MM.1S (cell line): Measurements from ENCODE around the gene ACBD6.
A peak's percentile ranks its signal among the peaks of the same experiment; 100 is the strongest.

Experiments
- DNase-seq: peaks from one replicate; pipeline ENCODE4 v3.0.0-alpha.2; 2015
- H2AFZ ChIP-seq: fragments of 300-600 bp; sonication (generic); 2 replicates; pipeline ENCODE4 v1.6.0; 2016; ENCODE audit warnings: antibody characterized with exemption, low read length
- H3F3A ChIP-seq: fragments of 300-600 bp; sonication (generic); 2 replicates; pipeline ENCODE4 v1.6.1; 2016; ENCODE audit warnings: mild to moderate bottlenecking, antibody characterized with exemption, low read length, moderate library complexity, mixed read lengths; ENCODE audit not compliant: insufficient read depth
- H3K27ac ChIP-seq: fragments of 300-600 bp; sonication (generic); 2 replicates; pipeline ENCODE4 v1.5.1; 2016; ENCODE audit warnings: mild to moderate bottlenecking, low read length
- H3K27me3 ChIP-seq: fragments of 300-600 bp; sonication (generic); replicated peaks from 2 replicates; pipeline ENCODE4 v1.6.0; 2016; ENCODE audit warnings: low read length; ENCODE audit not compliant: insufficient read depth
- H3K36me3 ChIP-seq: fragments of 300-600 bp; sonication (generic); replicated peaks from 2 replicates; pipeline ENCODE4 v1.6.1; 2016; ENCODE audit warnings: mild to moderate bottlenecking, low read length, mixed read lengths; ENCODE audit not compliant: insufficient read depth
- H3K4me1 ChIP-seq: fragments of 300-600 bp; sonication (generic); 2 replicates; pipeline ENCODE4 v1.6.1; 2016; ENCODE audit warnings: low read length, mixed read lengths
- H3K4me2 ChIP-seq: fragments of 300-600 bp; sonication (generic); 2 replicates; pipeline ENCODE4 v1.6.0; 2016; ENCODE audit warnings: low read depth, low read length
- H3K4me3 ChIP-seq: fragments of 300-600 bp; sonication (generic); 2 replicates; pipeline ENCODE4 v1.5.1; 2016; ENCODE audit warnings: low read length, mixed read lengths
- H3K79me2 ChIP-seq: fragments of 300-600 bp; sonication (generic); 2 replicates; pipeline ENCODE4 v1.6.1; 2016; ENCODE audit warnings: mixed run types, low read length, mixed read lengths
- H3K9ac ChIP-seq: fragments of 300-600 bp; sonication (generic); 2 replicates; pipeline ENCODE4 v1.6.1; 2016; ENCODE audit warnings: low read length, mixed read lengths
- H3K9me2 ChIP-seq: fragments of 300-600 bp; sonication (generic); replicated peaks from 2 replicates; pipeline ENCODE4 v1.6.1; 2016; ENCODE audit warnings: mild to moderate bottlenecking, low read length, mixed read lengths; ENCODE audit not compliant: insufficient read depth
- H3K9me3 ChIP-seq: fragments of 300-600 bp; sonication (generic); replicated peaks from 2 replicates; pipeline ENCODE4 v1.6.1; 2016; ENCODE audit warnings: mild to moderate bottlenecking, low read length, mixed read lengths; ENCODE audit not compliant: insufficient read depth
- H4K20me1 ChIP-seq: fragments of 300-600 bp; sonication (generic); 2 replicates; pipeline ENCODE4 v1.6.1; 2016; ENCODE audit warnings: mild to moderate bottlenecking, low read length, moderate library complexity, mixed read lengths; ENCODE audit not compliant: insufficient read depth
- EZH2 ChIP-seq: fragments of 300-600 bp; sonication (generic); optimal IDR thresholded peaks from 2 replicates; pipeline ENCODE3; 2017; ENCODE audit warnings: low read depth, mild to moderate bottlenecking, antibody characterized with exemption, low read length, mixed read lengths
- EZH2phosphoT487 ChIP-seq: fragments of 300-600 bp; sonication (generic); IDR thresholded peaks from 2 replicates; pipeline ENCODE4 v1.6.1; 2018; ENCODE audit warnings: antibody characterized with exemption, low read length
- TF ChIP-seq, protein P1 (sequence below): fragments of 300-600 bp; sonication (generic); IDR thresholded peaks from 2 replicates; pipeline ENCODE4 v1.5.1; 2016; ENCODE audit warnings: antibody characterized with exemption, low read length, mixed read lengths

The ACBD6 gene

DNA sequence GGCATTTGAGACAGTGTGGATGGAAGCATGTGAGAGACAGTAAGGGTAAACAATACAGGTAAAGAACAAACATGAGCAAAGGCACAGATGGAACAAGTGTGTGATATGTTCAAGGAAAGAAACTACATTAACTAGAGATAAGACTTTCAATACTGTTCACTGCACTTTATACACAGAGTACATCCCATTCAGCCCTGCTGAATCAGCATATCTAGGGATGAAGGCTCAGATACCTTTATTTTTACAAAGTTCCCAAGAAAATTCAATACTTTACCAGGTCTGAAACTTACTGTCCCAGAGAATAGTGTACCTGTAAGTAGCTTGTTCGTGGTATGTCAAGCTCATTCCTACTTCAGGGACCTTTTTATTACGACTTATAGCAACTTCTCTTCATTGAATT, 149.8 kb downstream of the ACBD6 start:
- no peak for DNase-seq
- Histone ChIP-seq H4K20me1 (no peaks in the 10 kb centered on the region), H3F3A (no peaks in the 10 kb centered on the region), H3K4me1 (no peaks in the 10 kb centered on the region), H3K9ac (no peak overlapping the region), H3K79me2 (no peaks in the 10 kb centered on the region), H3K9me2 (no peaks in the 10 kb centered on the region), H3K4me3 (no peak overlapping the region), H3K4me2 (no peak overlapping the region), H3K9me3 (no peaks in the 10 kb centered on the region), H3K27me3 (no peaks in the 10 kb centered on the region), H3K36me3 (no peaks in the 10 kb centered on the region), H2AFZ (no peak overlapping the region), H3K27ac (no peak overlapping the region)
- TF ChIP-seq EZH2 (no peak), EZH2phosphoT487 (no peak)
- TF ChIP-seq, protein P1, sequence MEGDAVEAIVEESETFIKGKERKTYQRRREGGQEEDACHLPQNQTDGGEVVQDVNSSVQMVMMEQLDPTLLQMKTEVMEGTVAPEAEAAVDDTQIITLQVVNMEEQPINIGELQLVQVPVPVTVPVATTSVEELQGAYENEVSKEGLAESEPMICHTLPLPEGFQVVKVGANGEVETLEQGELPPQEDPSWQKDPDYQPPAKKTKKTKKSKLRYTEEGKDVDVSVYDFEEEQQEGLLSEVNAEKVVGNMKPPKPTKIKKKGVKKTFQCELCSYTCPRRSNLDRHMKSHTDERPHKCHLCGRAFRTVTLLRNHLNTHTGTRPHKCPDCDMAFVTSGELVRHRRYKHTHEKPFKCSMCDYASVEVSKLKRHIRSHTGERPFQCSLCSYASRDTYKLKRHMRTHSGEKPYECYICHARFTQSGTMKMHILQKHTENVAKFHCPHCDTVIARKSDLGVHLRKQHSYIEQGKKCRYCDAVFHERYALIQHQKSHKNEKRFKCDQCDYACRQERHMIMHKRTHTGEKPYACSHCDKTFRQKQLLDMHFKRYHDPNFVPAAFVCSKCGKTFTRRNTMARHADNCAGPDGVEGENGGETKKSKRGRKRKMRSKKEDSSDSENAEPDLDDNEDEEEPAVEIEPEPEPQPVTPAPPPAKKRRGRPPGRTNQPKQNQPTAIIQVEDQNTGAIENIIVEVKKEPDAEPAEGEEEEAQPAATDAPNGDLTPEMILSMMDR, result no peak

DNA sequence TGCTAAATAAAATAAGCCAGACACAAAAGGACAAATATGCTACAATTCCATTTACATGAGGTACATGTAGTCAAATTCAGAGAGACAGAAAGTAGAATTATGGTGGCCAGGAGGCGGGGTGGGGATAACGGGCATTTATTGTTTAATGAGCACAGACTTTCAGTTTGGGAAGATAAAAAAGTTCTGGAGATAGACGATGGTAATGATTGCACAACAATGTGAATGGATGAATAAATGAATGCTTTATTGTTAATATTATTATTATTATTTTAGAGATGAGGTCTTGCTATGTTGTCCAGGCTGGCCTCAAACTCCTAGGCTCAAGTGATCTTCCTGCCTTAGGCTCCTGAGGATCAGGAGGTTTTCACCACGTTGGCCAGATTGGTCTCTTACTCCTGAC, 150.4 kb downstream of the ACBD6 start:
- Histone ChIP-seq H4K20me1 (no peaks in the 10 kb centered on the region), H3K9me3 (no peaks in the 10 kb centered on the region), H3K27ac (no peak overlapping the region), H3K4me3 (no peak overlapping the region), H3K9ac (no peak overlapping the region), H3K27me3 (no peaks in the 10 kb centered on the region), H3K79me2 (no peaks in the 10 kb centered on the region), H3K9me2 (no peaks in the 10 kb centered on the region), H3F3A (no peaks in the 10 kb centered on the region), H3K4me2 (no peak overlapping the region), H3K4me1 (no peaks in the 10 kb centered on the region), H2AFZ (no peak overlapping the region), H3K36me3 (no peaks in the 10 kb centered on the region)
- TF ChIP-seq EZH2phosphoT487, result no peak
- no peak for TF ChIP-seq EZH2
- DNase-seq, result no peak

GRCh38 chr1:180345148-180345547, 157.2 kb downstream of the ACBD6 start:
- H3K27ac ChIP-seq, result no peak overlapping the region
- no peaks in the 10 kb centered on the region for H4K20me1 ChIP-seq
- no peaks in the 10 kb centered on the region for H3K9me2 ChIP-seq
- H3K4me3 ChIP-seq, result no peak overlapping the region
- DNase-seq, result no peak
- H3K4me1 ChIP-seq, result peaks cover 18% of the 10 kb centered on the region
- H3K79me2 ChIP-seq, result peaks cover 11% of the 10 kb centered on the region; the same call in 1 of the 2 replicates
- no peaks in the 10 kb centered on the region for H3K36me3 ChIP-seq
- H2AFZ ChIP-seq, result no peak overlapping the region
- H3K4me2 ChIP-seq, result no peak overlapping the region
- H3K9me3 ChIP-seq, result no peaks in the 10 kb centered on the region
- H3K27me3 ChIP-seq, result no peaks in the 10 kb centered on the region
- TF ChIP-seq EZH2phosphoT487 (no peak), EZH2 (no peak)
- TF ChIP-seq, protein P1, result no peak
- no peak overlapping the region for H3K9ac ChIP-seq
- peaks cover 7% of the 10 kb centered on the region for H3F3A ChIP-seq

DNA sequence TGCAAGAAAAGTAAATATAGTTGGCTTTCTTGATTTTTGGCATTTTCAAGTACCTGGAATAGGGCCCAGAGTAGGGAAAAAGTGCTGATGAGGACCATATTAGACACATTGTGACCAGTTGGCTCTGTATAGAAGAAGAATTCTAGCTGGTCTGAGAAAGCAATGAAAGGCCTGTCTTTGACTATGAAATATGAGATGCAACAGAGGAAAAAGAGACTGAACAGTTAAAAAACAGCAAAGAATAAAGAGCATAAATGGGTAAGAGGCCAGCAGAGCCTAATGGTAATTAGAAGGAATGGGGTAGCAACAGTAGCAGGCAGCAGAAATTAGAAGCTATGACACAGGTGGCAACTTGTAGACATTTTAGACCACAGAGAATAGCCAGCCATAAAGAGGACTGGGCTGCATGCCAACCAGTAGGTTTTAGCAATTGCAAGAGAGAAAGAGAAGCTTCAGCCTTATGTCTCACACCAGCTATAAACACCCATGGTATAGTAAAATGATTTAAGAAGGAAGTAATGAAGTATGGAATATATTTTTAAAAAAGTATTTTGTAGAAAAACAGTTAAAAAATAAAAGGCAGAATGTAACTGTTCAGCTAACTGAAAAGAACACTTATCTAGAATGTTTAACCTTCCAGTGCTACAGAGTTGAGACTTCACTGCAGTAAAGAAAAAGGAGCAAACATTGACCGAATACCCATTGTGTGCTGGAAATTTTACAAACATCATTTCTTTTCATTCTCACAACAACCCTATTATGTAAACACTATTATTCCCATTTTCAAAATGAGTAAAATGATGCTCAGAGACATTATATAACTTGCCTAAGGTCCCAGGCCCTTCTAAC, 158.2 kb downstream of the ACBD6 start:
- Histone ChIP-seq H3K79me2 (peaks cover 11% of the 10 kb centered on the region; the same call in 1 of the 2 replicates), H3F3A (peaks cover 7% of the 10 kb centered on the region), H3K9me3 (no peaks in the 10 kb centered on the region), H3K27me3 (no peaks in the 10 kb centered on the region), H4K20me1 (no peaks in the 10 kb centered on the region), H3K9ac (no peak overlapping the region), H3K4me1 (peaks cover 18% of the 10 kb centered on the region), H3K27ac (peak overlapping the region; percentile 28; the same call in 1 of the 2 replicates), H3K4me2 (peak overlapping the region; percentile 1; the same call in 1 of the 2 replicates), H3K4me3 (no peak overlapping the region), H2AFZ (no peak overlapping the region), H3K36me3 (no peaks in the 10 kb centered on the region), H3K9me2 (no peaks in the 10 kb centered on the region)
- peak; percentile 86 for DNase-seq
- TF ChIP-seq EZH2phosphoT487 (no peak), EZH2 (no peak)
- TF ChIP-seq, protein P1, result no peak
